Effector memory CD8-positive, alpha-beta T cell (primary cell): ENCODE data around the gene QRICH2.
"Not testable (repeated sequence)": the region's sequence is repeated elsewhere in the genome, so short reads cannot be mapped to it uniquely, and the experiment has no call there.

Experiments used
- ATAC-seq: fragments of 150-1000 bp; cut with Tn5 transposase; replicated peaks from 2 replicates; pipeline ENCODE4 v1.10.0; 2021; ENCODE audit warnings: mild to moderate bottlenecking, moderate library complexity
- DNase-seq, 3 experiments: peaks; one replicate each; pipeline ENCODE4 v3.0.0; 2021
- H3K27ac Mint-ChIP-seq, 2 donors: one replicate each; pipeline ENCODE4 v1.8.0; 2022; ENCODE audit warnings: mild to moderate bottlenecking in 2 of 2, mixed read lengths in 2 of 2, moderate library complexity in 2 of 2
- H3K27me3 Mint-ChIP-seq, 2 donors: one replicate each; pipeline ENCODE4 v1.8.0; 2022; ENCODE audit warnings: mixed read lengths in 2 of 2
- H3K36me3 Mint-ChIP-seq: one replicate; pipeline ENCODE4 v1.8.0; 2022; ENCODE audit warnings: mild to moderate bottlenecking, moderate library complexity, mixed read lengths; ENCODE audit not compliant: insufficient read depth
- H3K4me1 Mint-ChIP-seq, 2 donors: one replicate each; pipeline ENCODE4 v1.8.0; 2022; ENCODE audit warnings: low read depth in 2 of 2, mixed read lengths in 2 of 2
- H3K4me3 Mint-ChIP-seq, 2 donors: one replicate each; pipeline ENCODE4 v1.8.0; 2022; ENCODE audit warnings: mild to moderate bottlenecking in 2 of 2, mixed read lengths in 2 of 2, moderate library complexity in 2 of 2
- H3K9me3 Mint-ChIP-seq, 2 donors: one replicate each; pipeline ENCODE4 v1.8.0; 2022; ENCODE audit warnings: mixed read lengths in 2 of 2

Gene QRICH2

DNA sequence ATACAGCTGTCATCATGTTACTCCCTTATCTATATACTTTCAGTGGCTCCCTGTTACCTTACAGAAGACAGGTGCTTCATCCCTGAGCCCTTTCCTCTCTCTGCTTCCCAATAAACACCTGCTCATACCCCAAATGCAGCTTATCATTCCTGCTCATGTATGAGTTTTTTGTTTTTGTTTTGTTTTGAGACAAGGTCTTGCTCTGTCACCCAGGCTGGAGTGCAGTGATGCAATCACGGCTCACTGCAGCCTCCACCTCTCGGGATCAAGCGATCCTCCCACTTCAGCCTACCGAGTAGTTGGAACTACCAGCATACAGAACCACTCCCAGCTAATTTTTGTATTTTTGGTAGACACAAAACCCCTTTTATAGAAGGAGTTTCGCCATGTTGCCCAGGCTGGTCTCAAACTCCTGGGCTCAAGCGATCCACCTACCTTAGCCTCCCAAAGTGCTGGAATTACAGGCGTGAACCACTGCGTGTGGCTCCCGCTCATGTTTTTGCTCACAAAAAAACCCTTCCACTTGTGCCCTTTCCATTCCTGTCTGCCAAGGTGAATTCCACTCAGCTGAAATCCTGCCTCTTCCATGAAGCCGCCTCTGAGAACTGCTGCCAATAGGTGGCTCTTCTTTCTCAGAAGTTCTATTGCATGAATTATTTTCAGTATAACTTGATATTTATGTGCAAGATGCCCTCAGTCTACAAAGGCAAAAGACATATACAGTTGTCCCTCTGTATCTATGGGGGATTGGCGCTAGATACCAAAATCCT lies 59.9 kb downstream of the QRICH2 start:
- Mint-ChIP-seq H3K27ac (peak overlapping the region in 1 of 2 donors; percentile 41), H3K9me3 (no peaks in the 10 kb centered on the region), H3K27me3 (no peaks in the 10 kb centered on the region), H3K4me3 (no peak overlapping the region), H3K36me3 (peaks cover 9% of the 10 kb centered on the region), H3K4me1 (peaks cover 26 to 28% of the 10 kb centered on the region in 2 donors)
- no peak for ATAC-seq
- no peak for DNase-seq

DNA sequence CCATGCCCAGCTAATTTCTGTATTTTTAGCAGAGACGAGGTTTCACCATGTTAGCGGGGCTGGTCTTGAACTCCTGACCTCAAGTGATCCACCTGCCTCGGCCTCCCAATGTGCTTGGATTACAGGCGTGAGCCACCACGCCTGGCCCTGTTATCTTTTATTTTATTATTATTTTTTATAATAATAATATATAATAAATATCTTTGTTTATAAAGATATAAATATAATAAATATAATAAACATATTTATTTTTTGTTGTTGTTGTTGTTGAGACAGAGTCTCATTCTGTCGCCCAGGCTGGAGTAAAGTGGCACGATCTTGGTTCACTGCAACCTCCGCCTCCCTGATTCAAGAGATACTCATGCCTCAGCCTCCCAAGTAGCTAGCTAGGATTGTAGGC lies 60.8 kb downstream of the QRICH2 start:
- no peaks in the 10 kb centered on the region for H3K27me3 Mint-ChIP-seq
- no peaks in the 10 kb centered on the region for H3K9me3 Mint-ChIP-seq
- no peak for ATAC-seq
- peaks cover 20 to 21% of the 10 kb centered on the region in 2 donors for H3K4me1 Mint-ChIP-seq
- DNase-seq, result no peak
- no peak overlapping the region for H3K27ac Mint-ChIP-seq
- H3K4me3 Mint-ChIP-seq, result no peak overlapping the region
- H3K36me3 Mint-ChIP-seq, result peaks cover 7% of the 10 kb centered on the region

DNA sequence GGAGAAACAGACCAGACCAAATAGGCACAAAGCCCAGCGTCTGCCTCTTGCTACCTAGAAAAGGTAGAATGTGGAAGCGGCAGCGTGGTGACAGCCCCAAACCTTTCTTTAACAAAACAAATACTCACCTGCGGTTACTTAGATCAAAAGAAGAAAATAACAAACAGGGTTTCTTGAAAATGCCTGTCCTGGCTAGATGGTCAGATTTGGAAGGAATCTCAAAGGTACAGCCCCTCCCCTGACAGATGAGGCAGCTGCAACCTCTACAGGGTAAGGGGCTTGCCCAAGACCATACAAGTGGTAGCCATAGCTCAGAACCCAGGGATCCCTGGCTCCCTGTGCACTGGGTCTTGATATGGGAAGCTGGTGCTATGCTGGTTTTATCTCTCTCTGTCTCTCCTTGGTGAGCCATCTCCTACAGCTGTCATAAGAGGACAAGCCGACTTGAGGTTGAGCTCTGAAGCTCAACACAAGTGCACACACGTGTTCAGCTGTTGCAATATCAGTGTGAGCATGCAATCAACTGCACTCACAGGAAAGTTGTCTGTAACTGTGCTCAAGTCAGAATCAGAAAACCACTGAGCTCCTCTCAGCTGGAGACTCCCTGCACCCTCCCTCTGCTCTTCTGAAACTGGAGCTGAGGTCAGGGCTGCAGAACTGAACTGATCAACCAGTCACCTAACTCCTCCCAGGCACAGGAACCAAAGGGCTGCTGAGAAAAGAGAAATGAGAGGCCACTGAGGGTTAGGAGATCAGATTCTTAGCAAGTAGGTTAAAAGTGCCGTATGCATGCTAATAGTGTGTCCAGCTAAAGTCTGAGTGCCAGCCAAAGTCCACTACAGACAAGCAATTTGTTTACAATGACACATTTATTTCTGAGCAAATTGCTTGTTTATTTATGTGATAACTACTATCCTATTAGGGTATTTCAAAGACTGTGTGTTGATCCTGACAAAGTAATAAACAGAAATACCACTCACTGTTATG lies 61.7 kb downstream of the QRICH2 start:
- Mint-ChIP-seq H3K4me3 (peak overlapping the region; percentile 53 to 67), H3K27me3 (no peaks in the 10 kb centered on the region), H3K27ac (peak overlapping the region in 1 of 2 donors; percentile 83), H3K9me3 (no peaks in the 10 kb centered on the region), H3K4me1 (peaks cover 14% of the 10 kb centered on the region in 2 donors), H3K36me3 (peaks cover 14% of the 10 kb centered on the region)
- DNase-seq, result no peak
- ATAC-seq, result peak; percentile 86

DNA sequence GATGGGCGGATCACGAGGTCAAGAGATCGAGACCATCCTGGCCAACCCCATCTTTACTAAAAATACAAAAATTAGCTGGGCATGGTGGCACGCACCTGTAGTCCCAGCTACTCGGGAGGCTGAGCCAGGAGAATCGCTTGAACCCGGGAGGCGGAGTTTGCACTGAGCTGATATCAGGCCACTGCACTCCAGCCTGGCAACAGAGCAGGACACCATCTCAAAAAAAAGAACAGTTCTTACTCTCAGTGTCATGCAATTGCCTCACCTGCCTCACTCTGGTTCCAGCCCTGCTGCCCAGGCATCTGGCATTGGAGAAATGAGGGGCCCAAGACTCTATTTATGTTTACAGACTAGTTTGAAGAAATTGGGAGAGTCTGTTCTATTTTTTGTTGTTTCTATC lies 63.4 kb downstream of the QRICH2 start:
- H3K9me3 Mint-ChIP-seq, H3K27me3 Mint-ChIP-seq, ATAC-seq, H3K27ac Mint-ChIP-seq, DNase-seq, H3K4me3 Mint-ChIP-seq: not testable (repeated sequence)
- Mint-ChIP-seq H3K36me3 (peaks cover 14% of the 10 kb centered on the region), H3K4me1 (peaks cover 18 to 20% of the 10 kb centered on the region in 2 donors)

DNA sequence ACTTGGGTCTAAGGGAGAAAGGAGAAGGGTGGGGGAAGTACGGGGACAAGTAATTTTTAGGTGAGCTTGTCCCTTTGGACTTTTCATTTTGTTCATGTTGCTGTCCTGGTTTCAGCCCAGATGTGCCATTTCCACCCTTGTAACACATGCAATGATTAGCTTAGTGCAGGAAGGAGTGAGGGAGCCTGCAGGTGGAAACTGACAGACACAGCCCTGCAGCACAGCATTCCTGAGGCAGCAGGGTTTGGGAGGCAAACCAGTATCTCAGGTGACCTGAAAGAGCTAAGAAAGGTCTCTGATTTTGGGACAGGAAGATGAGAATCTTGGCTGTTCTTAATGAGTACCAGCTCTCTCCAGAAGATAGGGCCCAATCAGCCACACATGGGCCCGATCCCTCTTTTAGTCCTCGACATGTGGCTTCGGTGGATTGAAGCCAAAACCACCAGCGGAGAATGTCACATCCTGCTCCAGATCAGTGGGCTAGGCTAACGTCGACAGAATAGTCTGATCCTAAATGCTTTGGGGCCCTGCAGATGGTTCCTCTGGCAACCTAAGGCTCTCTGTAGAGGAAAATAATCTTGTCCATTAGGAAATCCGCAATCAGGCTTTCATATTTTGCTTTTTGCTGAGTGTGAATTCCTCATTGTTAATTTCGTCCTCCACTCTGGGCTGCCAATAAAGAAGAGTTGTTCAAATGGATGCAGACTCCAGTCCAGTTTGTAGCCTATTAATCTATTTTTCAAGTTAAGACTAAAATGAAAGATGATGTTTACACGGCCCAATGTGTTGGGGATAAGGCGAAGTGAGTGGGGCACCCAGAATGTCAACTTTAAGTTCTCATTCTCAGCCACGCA lies 64.0 kb downstream of the QRICH2 start:
- Mint-ChIP-seq H3K27me3 (no peaks in the 10 kb centered on the region), H3K9me3 (no peaks in the 10 kb centered on the region), H3K4me3 (no peak overlapping the region), H3K4me1 (peaks cover 20 to 23% of the 10 kb centered on the region in 2 donors), H3K36me3 (peaks cover 14% of the 10 kb centered on the region), H3K27ac (no peak overlapping the region)
- no peak for DNase-seq
- ATAC-seq, result no peak

DNA sequence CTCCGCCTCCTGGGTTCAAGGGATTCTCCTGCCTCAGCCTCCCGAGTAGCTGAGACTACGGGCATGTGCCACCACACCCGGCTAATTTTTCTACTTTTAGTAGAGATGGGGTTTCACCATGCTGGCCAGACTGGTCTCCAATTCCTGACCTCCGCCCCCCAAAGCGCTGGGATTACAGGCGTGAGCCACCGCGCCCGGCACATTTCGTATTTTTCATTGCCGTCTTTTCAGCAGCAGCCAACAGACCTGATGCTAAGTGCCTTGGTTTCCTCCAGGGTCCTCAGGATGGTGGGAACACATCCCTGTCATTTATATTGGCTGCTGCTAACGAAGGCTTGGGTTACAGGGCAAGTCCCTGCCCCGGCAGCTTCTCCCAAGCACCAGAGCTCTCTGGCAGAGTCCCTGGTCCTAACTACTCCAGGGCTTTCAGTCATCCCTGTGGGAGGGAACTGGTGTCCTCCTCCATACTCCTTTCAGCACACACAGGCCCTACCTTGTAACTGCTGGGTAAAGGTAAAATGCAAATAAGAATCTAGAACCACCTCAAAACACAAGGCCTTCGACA lies 66.3 kb downstream of the QRICH2 start:
- H3K36me3 Mint-ChIP-seq, result peaks cover 14% of the 10 kb centered on the region
- H3K4me3 Mint-ChIP-seq, result peak overlapping the region; percentile 90 to 91
- H3K27ac Mint-ChIP-seq, result peak overlapping the region; percentile 83 to 85
- H3K4me1 Mint-ChIP-seq, result peaks cover 21 to 30% of the 10 kb centered on the region in 2 donors
- DNase-seq, result no peak
- H3K27me3 Mint-ChIP-seq, result no peaks in the 10 kb centered on the region
- H3K9me3 Mint-ChIP-seq, result no peaks in the 10 kb centered on the region
- ATAC-seq, result no peak

DNA sequence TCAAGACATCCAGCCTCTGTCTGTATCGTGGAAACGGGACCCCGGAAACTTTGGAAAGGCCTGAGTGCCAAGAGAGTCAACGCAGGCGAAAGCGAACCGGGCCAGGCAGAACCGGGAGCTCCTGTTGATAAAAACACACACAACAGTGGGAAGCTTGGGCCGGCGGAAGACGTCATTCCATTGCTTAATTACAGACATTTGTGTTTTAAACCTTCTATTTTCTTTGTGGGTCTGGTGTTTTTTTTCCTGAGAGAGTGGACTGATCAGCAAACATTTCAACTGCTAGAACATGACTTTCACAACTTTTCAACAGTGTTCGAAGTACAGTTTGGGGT lies 66.9 kb downstream of the QRICH2 start:
- Mint-ChIP-seq H3K9me3 (no peaks in the 10 kb centered on the region), H3K4me3 (peak overlapping the region; percentile 90 to 91), H3K36me3 (peaks cover 14% of the 10 kb centered on the region), H3K27ac (peak overlapping the region; percentile 83 to 85), H3K4me1 (peaks cover 16 to 25% of the 10 kb centered on the region in 2 donors), H3K27me3 (no peaks in the 10 kb centered on the region)
- DNase-seq (no peak), ATAC-seq (no peak)

DNA sequence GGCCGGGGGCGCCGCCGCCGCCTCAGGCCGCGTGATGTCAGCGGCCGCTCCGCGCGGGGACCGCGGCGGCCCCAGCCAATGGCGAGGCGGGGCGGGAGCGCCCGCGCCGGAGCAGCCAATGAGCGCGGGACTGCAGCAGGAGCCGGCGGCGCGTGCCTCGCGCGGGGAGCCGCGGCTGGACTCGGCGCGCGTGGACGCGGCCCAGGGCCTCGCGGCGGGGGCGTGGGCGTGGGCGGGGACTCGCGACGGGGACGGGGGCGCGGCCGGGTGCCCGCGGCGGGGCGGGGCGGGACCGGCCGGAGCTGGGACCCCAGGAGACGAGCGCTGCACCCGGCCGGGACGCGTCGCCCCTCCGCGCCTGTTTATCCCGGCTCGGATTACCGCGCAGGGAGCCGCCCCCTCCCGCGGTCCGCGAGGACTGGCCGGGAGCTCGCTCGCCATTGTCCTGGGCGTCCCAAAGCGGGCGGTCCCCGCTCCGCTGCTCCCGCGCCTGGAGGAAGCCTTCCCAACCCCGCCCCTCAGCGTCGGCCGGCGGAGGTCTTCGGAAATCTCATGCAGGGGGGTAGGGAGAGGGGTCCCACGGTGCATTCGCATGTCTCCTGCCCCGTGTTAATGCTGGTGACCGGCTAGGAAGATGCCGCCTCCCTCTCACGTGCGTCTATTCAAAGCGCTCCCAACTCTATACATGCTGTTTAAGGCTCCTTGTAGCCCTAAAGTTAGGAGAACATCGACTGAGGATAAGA lies 67.4 kb downstream of the QRICH2 start, which contains the start of gene RNF157:
Gene RNF157 (minus strand): TSS at position 33 of the 743 bp plus-strand sequence. CDS start 253 bp downstream, outside the sequence.
- Mint-ChIP-seq H3K27me3 (no peaks in the 10 kb centered on the region), H3K27ac (peak within 1 kb of the TSS; percentile 83 to 85), H3K4me3 (peak within 1 kb of the TSS; percentile 90 to 91), H3K9me3 (no peaks in the 10 kb centered on the region), H3K36me3 (peaks cover 14% of the 10 kb centered on the region), H3K4me1 (peaks cover 13 to 20% of the 10 kb centered on the region in 2 donors)
- ATAC-seq, result peak; percentile 89
- DNase-seq, result peak; percentile 46 to 64 (median 56)

DNA sequence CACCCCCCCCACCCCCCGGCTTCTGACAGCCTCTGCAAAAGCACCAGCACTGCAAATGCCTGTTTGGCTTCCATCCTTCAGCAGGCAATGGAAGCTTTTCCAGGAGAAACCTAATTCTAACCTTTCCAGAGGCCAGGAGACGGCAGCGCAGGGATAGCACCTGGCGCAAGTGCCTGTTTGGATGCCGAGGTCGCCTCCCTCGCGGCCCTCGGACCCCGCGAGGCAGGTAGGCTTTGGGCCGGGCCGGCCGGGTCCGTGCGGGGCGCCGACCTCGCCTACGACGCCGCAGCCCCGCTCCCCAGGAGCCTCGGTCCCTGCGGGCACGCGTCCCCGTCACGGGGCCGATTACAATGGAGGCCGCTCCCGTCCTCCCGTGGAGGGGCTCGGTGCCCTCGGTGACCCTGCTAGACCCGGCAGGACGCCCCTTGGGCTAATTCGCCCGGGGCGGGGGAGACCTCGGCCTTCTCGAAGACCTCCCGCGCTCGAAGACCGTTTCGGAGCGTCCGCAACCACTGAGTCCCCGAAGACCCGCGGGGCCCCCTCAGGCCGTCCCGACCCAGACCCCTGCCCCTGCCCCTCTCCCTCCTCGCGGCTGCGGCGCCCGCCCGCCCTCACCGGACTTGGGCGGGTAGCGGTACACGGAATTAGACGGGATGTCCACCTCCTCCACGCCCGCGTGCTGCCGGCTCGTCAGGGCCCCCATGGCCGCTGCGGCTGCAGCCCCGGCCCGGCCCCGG lies 68.4 kb downstream of the QRICH2 start:
- Mint-ChIP-seq H3K4me3 (peak overlapping the region; percentile 71 to 83), H3K27ac (peak overlapping the region; percentile 18 to 61), H3K4me1 (peaks cover 15 to 22% of the 10 kb centered on the region in 2 donors), H3K9me3 (no peaks in the 10 kb centered on the region), H3K27me3 (no peaks in the 10 kb centered on the region), H3K36me3 (peaks cover 16% of the 10 kb centered on the region)
- ATAC-seq, result no peak
- no peak for DNase-seq

DNA sequence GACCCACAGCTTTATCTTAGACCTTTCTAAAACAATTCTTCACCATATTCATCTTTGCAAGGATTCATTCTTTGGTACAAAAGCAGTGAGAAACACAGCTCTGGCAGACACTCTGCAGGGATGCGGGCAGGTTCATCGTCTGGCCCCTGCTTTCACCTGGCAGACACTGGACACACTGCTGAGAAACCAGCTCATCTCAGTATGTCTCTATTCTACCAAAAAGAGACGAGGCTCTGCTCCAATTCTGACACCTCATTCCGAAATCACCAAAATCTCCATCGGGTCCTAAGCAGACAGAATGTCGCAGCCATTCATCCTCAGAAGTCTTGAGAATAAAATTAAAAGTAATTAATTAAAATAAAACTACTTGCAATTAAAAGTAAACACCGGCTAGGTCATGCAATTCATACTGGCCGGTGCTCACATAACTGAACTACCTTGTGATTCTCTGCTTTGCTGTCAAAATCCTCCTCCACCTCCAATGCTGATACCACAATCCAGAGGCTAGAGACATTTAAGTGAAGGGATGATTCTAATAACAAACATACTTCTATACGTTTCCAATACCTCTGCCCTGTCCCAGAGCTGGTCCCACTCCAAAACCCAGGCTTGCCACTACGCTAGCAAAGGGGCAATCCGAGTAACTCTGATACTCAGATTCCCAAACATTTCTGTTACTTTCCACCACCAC lies 69.1 kb downstream of the QRICH2 start:
- Mint-ChIP-seq H3K36me3 (peaks cover 13% of the 10 kb centered on the region), H3K27ac (peak overlapping the region; percentile 18 to 61), H3K27me3 (no peaks in the 10 kb centered on the region), H3K4me3 (peak overlapping the region; percentile 71 to 83), H3K9me3 (no peaks in the 10 kb centered on the region), H3K4me1 (peaks cover 21 to 29% of the 10 kb centered on the region in 2 donors)
- DNase-seq (no peak), ATAC-seq (no peak)

DNA sequence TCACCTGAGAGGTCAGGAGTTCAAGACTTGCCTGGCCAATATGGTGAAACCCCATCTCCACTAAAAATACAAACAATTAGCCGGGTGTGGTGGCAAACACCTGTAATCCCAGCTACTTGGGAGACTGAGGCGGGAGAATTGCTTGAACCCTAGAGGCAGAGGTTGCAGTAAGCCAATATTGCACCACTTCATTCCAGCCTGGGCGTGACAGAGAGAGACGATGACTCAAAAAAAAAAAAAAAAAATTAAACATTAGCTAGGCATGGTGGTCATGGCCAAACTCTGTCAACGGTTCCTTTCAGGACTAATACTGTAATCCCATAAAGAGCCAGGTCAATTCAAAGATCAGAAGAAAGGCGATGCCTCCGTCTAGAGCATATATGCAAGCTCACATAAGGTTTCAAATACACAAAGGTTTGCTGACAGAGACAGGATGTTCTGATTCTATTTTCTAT lies 70.2 kb downstream of the QRICH2 start:
- ATAC-seq (no peak), DNase-seq (no peak)
- Mint-ChIP-seq H3K27me3 (no peaks in the 10 kb centered on the region), H3K4me1 (peaks cover 26 to 33% of the 10 kb centered on the region in 2 donors), H3K27ac (peak overlapping the region in 1 of 2 donors; percentile 61), H3K9me3 (no peaks in the 10 kb centered on the region), H3K36me3 (peaks cover 13% of the 10 kb centered on the region), H3K4me3 (peak overlapping the region in 1 of 2 donors; percentile 83)
